Measurements from ENCODE around the gene NDUFC2.

NDUFC2 gene

DNA sequence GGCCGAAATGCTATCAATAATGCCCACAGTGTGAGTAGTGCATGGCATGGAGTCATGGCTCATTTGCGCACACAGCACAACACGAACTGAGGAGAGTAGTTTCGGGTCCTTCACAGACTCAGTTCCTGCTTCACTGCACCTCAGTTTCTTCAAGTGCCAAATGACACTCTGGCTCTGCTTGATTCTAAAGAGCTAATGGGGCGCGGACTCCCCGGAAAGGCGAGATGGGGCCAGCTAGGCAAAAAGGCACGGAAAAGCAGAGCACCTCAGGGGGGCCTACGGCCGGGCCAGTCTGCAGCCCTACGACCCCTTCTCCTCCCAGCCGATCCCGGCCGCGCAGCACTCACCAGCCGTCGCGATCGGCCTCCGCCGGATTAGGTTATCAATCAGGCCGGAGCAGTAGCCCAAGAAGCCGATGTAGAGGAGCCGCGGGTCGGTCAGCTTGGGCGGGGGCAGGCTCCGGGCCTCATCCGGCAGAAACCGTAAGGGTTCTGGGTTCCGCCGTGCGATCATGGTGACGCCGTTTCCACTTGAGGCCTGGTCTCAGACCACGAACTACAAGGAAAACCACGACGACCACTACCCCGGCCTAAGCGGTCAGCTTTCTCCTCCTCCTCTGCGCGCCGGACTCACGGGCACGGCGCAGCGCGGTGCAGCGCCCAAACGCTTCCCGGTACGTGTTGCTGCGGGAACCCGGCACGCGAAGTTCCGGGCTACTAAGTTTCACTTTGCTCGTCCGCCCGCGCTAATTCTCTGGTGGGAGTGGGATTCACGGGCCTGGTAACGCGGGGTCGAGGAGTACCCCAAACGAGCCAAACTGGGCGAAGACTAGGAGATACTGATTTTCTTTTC, at the start of gene NDUFC2:
TSS of gene NDUFC2 (minus strand) at position 631 of the 852 bp plus-strand sequence. CDS start at position 513, 118 bp downstream.
- no peaks in the 10 kb centered on the region for H3K27me3 ChIP-seq (ENCODE audit: control insufficient read depth in 1 of 2, insufficient read depth in 2 of 2, low read length in 2 of 2)
- H3K9ac ChIP-seq (ENCODE audit: low read length in 2 of 2): peak within 1 kb of the TSS; percentile 80 to 97
- no peaks in the 10 kb centered on the region for H3K36me3 ChIP-seq (ENCODE audit: control insufficient read depth in 2 of 2, insufficient read depth in 2 of 2, low read length in 2 of 2)
- H3K27ac ChIP-seq (ENCODE audit: low read length): peak within 1 kb of the TSS; percentile 85
- peak within 1 kb of the TSS; percentile 86 to 98 for H3K4me3 ChIP-seq (ENCODE audit: low read length in 2 of 2)
- no peaks in the 10 kb centered on the region for H3K9me3 ChIP-seq (ENCODE audit: control insufficient read depth in 2 of 2, low read length in 2 of 2)
- H3K4me1 ChIP-seq (ENCODE audit: control insufficient read depth, insufficient read depth, low read length): peaks cover 25% of the 10 kb centered on the region

DNA sequence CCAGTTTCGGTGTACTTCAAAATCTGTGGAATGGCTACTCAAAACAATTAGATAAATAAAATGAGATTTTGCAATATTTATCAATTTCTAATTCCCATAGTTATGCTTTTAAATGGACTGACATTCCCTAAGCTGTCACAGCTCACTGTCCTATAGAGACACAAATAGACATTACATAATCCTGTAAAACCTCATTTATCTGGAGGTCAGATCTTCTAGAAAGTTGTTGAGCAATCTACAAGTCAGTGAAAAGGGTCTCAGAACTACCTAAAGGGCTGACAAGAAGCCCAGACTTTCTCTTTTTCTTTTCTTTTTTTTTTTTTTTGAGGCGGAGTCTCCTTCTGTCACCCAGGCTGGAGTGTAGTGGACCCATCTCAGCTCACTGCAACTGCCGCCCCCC, 47.7 kb upstream of the NDUFC2 start:
- Histone ChIP-seq H3K9ac (ENCODE audit: low read length in 2 of 2) (no peak overlapping the region), H3K4me3 (ENCODE audit: low read length in 2 of 2) (no peak overlapping the region), H3K4me1 (ENCODE audit: control insufficient read depth, insufficient read depth, low read length) (no peaks in the 10 kb centered on the region), H3K27me3 (ENCODE audit: control insufficient read depth in 1 of 2, insufficient read depth in 2 of 2, low read length in 2 of 2) (no peaks in the 10 kb centered on the region), H3K27ac (ENCODE audit: low read length) (no peak overlapping the region), H3K36me3 (ENCODE audit: control insufficient read depth in 2 of 2, insufficient read depth in 2 of 2, low read length in 2 of 2) (peaks cover 0 to 2% of the 10 kb centered on the region in 2 donors), H3K9me3 (ENCODE audit: control insufficient read depth in 2 of 2, low read length in 2 of 2) (no peaks in the 10 kb centered on the region)

DNA sequence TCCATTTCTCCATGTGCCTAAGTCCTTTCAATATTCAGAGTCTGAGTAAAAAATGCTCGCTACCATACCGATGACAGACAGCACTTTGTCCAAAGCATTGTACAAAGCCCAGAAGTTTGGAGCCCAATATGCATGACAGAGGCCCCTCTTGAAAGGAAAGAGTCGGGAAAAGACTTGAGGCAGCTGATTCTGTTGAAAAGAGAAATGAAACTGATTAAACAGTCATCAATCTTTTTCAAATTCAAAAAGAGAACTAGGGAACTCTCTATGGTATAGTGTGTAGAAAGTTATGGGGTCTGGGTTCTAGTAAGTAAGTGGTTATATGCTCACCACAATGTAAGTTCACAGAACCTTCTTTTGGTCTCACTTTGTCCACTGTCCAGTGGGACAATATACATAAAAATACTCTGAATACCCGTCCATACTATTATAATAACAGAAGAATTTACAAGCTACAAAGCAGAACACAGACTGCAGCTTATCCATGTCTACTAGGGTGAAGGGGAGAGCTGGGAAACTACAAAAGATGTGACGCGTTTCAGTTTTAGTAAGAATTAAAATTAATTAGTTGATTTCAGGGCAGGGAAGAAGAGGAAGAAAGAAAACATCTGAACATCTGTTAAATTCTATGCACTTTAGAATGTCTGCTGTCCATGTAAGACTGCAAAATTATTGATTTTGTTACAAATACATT, 33.1 kb upstream of the NDUFC2 start:
- Histone ChIP-seq H3K27me3 (ENCODE audit: control insufficient read depth in 1 of 2, insufficient read depth in 2 of 2, low read length in 2 of 2) (no peaks in the 10 kb centered on the region), H3K36me3 (ENCODE audit: control insufficient read depth in 2 of 2, insufficient read depth in 2 of 2, low read length in 2 of 2) (peaks cover 11 to 15% of the 10 kb centered on the region in 2 donors), H3K9me3 (ENCODE audit: control insufficient read depth in 2 of 2, low read length in 2 of 2) (no peaks in the 10 kb centered on the region), H3K27ac (ENCODE audit: low read length) (no peak overlapping the region), H3K9ac (ENCODE audit: low read length in 2 of 2) (no peak overlapping the region), H3K4me1 (ENCODE audit: control insufficient read depth, insufficient read depth, low read length) (no peaks in the 10 kb centered on the region), H3K4me3 (ENCODE audit: low read length in 2 of 2) (no peak overlapping the region)

DNA sequence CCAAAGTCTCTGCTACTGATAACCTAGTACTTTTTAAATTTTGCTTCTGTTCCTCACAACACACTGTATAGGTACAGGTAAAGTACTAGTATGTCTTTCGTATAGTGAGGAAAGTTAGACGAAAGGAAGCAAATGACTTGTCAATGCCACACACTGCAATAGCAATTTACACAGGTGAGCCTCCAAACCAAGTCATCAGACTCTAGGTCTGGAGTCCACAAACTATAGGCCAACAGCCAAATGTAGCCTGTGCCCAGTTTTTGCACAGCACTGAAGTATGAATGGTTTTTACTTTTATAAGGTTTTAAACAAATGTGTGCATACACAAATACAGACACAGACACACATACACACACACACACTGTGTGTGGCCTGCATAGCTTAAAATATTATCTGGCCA, 31.6 kb upstream of the NDUFC2 start:
- Histone ChIP-seq H3K27me3 (ENCODE audit: control insufficient read depth in 1 of 2, insufficient read depth in 2 of 2, low read length in 2 of 2) (no peaks in the 10 kb centered on the region), H3K9ac (ENCODE audit: low read length in 2 of 2) (no peak overlapping the region), H3K27ac (ENCODE audit: low read length) (no peak overlapping the region), H3K36me3 (ENCODE audit: control insufficient read depth in 2 of 2, insufficient read depth in 2 of 2, low read length in 2 of 2) (peaks cover 11 to 15% of the 10 kb centered on the region in 2 donors), H3K4me3 (ENCODE audit: low read length in 2 of 2) (no peak overlapping the region), H3K9me3 (ENCODE audit: control insufficient read depth in 2 of 2, low read length in 2 of 2) (no peaks in the 10 kb centered on the region), H3K4me1 (ENCODE audit: control insufficient read depth, insufficient read depth, low read length) (no peaks in the 10 kb centered on the region)

DNA sequence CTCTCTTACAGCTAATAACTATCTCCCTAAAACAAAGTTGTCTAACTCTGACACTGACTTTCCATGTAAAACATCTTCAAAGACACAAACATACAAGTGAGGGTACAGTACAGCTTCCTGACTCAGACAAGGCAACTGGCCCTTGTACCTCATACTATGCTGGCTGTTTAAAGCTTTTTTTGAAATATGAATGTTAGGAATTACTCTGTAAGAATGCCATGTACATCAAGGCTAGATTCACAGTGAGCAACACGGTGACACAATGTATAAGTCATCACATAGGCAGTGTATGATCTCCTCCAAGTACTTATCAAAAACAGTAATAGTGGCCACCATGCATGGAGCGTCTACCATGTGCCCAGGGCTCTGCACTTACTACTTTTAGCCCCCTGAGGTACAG, 31.2 kb upstream of the NDUFC2 start:
- Histone ChIP-seq H3K27me3 (ENCODE audit: control insufficient read depth in 1 of 2, insufficient read depth in 2 of 2, low read length in 2 of 2) (no peaks in the 10 kb centered on the region), H3K4me3 (ENCODE audit: low read length in 2 of 2) (no peak overlapping the region), H3K36me3 (ENCODE audit: control insufficient read depth in 2 of 2, insufficient read depth in 2 of 2, low read length in 2 of 2) (peaks cover 11 to 15% of the 10 kb centered on the region in 2 donors), H3K9ac (ENCODE audit: low read length in 2 of 2) (no peak overlapping the region), H3K27ac (ENCODE audit: low read length) (no peak overlapping the region), H3K9me3 (ENCODE audit: control insufficient read depth in 2 of 2, low read length in 2 of 2) (no peaks in the 10 kb centered on the region), H3K4me1 (ENCODE audit: control insufficient read depth, insufficient read depth, low read length) (no peaks in the 10 kb centered on the region)

DNA sequence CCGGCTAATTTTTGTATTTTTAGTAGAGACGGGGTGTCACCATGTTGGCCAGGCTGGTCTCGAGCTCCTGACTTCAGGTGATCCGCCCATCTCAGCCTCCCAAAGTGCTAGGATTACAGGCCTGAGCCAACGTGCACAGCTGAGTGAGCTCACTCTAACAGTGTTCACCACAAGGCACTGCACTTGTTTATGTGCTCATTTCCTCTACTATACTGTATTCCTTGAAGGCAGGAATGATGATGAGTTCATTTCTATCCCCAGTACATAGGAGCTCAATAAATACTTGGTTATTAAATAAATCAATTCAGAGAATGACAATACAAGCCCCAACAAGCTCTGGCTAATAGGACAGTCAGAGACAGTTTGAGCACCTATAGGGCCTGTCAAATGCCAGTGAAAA, 30.7 kb upstream of the NDUFC2 start:
- no peaks in the 10 kb centered on the region for H3K9me3 ChIP-seq (ENCODE audit: control insufficient read depth in 2 of 2, low read length in 2 of 2)
- no peak overlapping the region for H3K9ac ChIP-seq (ENCODE audit: low read length in 2 of 2)
- peaks cover 11 to 15% of the 10 kb centered on the region in 2 donors for H3K36me3 ChIP-seq (ENCODE audit: control insufficient read depth in 2 of 2, insufficient read depth in 2 of 2, low read length in 2 of 2)
- no peaks in the 10 kb centered on the region for H3K4me1 ChIP-seq (ENCODE audit: control insufficient read depth, insufficient read depth, low read length)
- no peaks in the 10 kb centered on the region for H3K27me3 ChIP-seq (ENCODE audit: control insufficient read depth in 1 of 2, insufficient read depth in 2 of 2, low read length in 2 of 2)
- no peak overlapping the region for H3K4me3 ChIP-seq (ENCODE audit: low read length in 2 of 2)
- no peak overlapping the region for H3K27ac ChIP-seq (ENCODE audit: low read length)

DNA sequence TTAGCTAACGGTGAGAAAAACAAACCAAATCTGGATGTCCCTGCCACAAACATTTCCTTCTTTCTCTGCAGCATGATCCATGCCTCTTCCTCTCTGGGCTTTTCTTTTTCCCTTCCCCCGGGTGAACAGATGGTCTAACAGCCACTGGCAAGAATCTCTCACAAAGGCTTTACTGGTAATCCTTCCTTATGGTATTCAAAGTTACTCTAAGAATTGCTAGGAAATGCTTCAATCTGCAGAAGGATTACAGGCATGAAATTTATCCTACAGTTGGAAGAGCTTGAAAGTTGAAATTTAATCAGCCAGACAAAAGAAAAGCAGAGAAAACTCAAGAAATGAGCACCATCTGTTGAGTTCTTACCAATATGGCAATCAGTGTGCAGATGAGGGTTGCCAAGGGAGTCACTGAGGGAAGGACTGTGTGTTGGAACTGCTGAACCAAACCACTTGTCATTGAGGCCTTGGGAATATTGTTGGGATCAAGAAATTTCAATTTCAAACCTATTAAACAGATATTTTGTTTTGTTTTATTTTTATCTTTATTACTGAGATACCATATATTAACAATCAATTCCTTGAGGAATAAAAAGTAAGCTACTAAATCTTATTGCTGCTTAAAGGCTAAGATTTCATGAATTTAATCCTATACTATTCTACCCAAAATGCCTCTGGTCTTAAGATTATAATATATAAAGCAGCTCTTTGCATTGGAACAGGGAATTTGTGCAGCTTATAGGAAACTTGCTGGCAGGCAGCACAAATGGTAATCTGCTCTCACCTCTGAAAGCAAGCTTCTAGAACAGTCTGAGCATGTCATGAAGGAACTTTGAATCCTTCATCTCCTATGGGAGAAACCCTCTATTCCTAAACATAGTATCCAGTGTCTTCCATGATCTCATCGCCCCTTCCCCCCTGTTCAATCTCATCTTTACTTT, 29.7 kb upstream of the NDUFC2 start:
- Histone ChIP-seq H3K4me3 (ENCODE audit: low read length in 2 of 2) (no peak overlapping the region), H3K36me3 (ENCODE audit: control insufficient read depth in 2 of 2, insufficient read depth in 2 of 2, low read length in 2 of 2) (peaks cover 11 to 15% of the 10 kb centered on the region in 2 donors)

DNA sequence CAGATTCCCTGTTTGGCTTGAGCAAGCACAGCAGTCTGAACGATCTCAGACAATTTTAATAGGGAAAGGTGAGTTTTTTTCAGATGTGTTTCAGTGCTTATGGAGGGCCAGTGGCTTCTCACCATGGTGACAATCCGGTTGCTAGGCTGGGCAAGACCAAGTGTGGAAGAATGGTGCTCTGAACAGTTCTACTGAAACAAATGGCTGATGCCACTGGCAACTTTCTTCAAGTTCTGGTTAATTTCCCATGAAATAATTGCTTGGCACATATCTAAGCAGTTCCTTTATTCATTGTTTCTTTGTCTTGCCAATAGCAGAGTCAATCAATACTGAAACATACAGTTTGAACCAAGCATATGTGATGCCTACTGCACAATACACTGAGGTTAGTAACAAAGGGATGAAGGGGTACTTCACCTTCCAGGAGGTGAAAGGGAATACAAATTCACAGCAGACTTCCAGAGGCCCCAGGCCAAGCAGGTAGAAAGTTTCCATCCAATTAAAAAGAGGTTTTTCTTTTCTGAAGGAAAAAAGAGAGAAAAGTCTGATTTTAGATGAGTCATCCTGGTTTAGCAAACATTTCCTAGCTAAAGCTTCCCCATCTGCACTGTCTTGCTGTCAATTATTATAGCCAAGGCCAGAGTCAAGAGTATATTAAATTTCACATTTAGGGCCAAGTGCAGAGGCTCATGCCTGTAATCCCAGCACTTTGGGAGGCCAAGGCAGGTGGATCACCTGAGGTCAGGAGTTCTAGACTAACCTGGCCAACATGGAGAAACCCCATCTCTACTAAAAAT, 21.2 kb upstream of the NDUFC2 start:
- Histone ChIP-seq H3K9me3 (ENCODE audit: control insufficient read depth in 2 of 2, low read length in 2 of 2) (no peaks in the 10 kb centered on the region), H3K27ac (ENCODE audit: low read length) (no peak overlapping the region), H3K9ac (ENCODE audit: low read length in 2 of 2) (no peak overlapping the region), H3K27me3 (ENCODE audit: control insufficient read depth in 1 of 2, insufficient read depth in 2 of 2, low read length in 2 of 2) (no peaks in the 10 kb centered on the region), H3K4me3 (ENCODE audit: low read length in 2 of 2) (no peak overlapping the region), H3K36me3 (ENCODE audit: control insufficient read depth in 2 of 2, insufficient read depth in 2 of 2, low read length in 2 of 2) (peaks cover 10 to 15% of the 10 kb centered on the region in 2 donors), H3K4me1 (ENCODE audit: control insufficient read depth, insufficient read depth, low read length) (no peaks in the 10 kb centered on the region)

More for the DNA sequence above, 29.7 kb upstream of the NDUFC2 start:
- Histone ChIP-seq H3K27ac (ENCODE audit: low read length) (no peak overlapping the region), H3K9ac (ENCODE audit: low read length in 2 of 2) (no peak overlapping the region), H3K4me1 (ENCODE audit: control insufficient read depth, insufficient read depth, low read length) (no peaks in the 10 kb centered on the region), H3K9me3 (ENCODE audit: control insufficient read depth in 2 of 2, low read length in 2 of 2) (no peaks in the 10 kb centered on the region), H3K27me3 (ENCODE audit: control insufficient read depth in 1 of 2, insufficient read depth in 2 of 2, low read length in 2 of 2) (no peaks in the 10 kb centered on the region)

DNA sequence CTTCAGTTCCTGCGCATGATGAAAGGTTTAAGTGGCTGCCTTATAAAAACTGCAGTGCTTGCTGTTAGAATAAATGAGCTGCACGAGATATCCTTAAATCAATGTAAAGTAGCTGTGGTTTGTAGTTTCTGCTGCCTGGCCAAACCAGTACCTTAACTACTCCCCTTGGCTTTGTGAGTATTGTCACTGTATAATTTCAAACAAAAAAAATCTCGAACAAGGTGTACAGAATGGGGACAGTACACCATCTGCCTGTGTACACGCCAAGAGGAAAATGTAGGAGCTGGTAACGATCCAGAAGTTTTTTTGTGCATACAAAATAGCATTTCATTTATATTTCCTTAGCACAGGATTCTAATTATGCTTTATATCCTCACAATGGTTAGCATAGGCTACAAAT, 20.6 kb upstream of the NDUFC2 start:
- no peaks in the 10 kb centered on the region for H3K4me1 ChIP-seq (ENCODE audit: control insufficient read depth, insufficient read depth, low read length)
- no peaks in the 10 kb centered on the region for H3K27me3 ChIP-seq (ENCODE audit: control insufficient read depth in 1 of 2, insufficient read depth in 2 of 2, low read length in 2 of 2)
- no peaks in the 10 kb centered on the region for H3K9me3 ChIP-seq (ENCODE audit: control insufficient read depth in 2 of 2, low read length in 2 of 2)
- H3K27ac ChIP-seq (ENCODE audit: low read length): no peak overlapping the region
- H3K4me3 ChIP-seq (ENCODE audit: low read length in 2 of 2): no peak overlapping the region
- H3K9ac ChIP-seq (ENCODE audit: low read length in 2 of 2): no peak overlapping the region
- H3K36me3 ChIP-seq (ENCODE audit: control insufficient read depth in 2 of 2, insufficient read depth in 2 of 2, low read length in 2 of 2): peaks cover 10 to 15% of the 10 kb centered on the region in 2 donors

DNA sequence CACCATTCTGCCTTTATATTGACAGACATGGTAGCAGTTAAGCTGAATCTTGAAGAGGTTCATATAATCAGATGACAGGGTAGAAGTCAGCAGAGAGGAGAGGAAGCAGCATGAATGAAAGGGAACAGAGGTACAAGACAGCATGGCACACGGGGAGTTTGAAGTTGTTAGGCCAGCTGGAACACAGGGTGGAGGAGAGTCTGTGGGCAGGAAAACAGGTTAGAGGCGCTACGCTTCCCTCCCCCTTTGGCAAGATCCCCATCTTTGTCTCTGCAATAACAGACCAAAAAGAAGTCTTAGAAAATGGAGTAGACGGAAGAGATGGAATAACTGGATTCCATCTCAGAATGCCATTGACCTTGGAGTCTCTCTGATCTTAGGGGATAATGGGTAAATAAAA, 20.0 kb upstream of the NDUFC2 start:
- H3K9me3 ChIP-seq (ENCODE audit: control insufficient read depth in 2 of 2, low read length in 2 of 2): no peaks in the 10 kb centered on the region
- no peak overlapping the region for H3K9ac ChIP-seq (ENCODE audit: low read length in 2 of 2)
- no peaks in the 10 kb centered on the region for H3K27me3 ChIP-seq (ENCODE audit: control insufficient read depth in 1 of 2, insufficient read depth in 2 of 2, low read length in 2 of 2)
- no peaks in the 10 kb centered on the region for H3K4me1 ChIP-seq (ENCODE audit: control insufficient read depth, insufficient read depth, low read length)
- H3K36me3 ChIP-seq (ENCODE audit: control insufficient read depth in 2 of 2, insufficient read depth in 2 of 2, low read length in 2 of 2): peaks cover 12 to 15% of the 10 kb centered on the region in 2 donors
- no peak overlapping the region for H3K27ac ChIP-seq (ENCODE audit: low read length)
- H3K4me3 ChIP-seq (ENCODE audit: low read length in 2 of 2): no peak overlapping the region

All from stomach smooth muscle (tissue), 2 donors.